PFSK-1 (cell line): ENCODE measurements around the gene GABRG2. TPM values are rescaled to one million over a fixed set of nuclear protein-coding genes. Genes with fewer than 3 reads are reported as not detected.

ENCODE experiments used
- FOXP2 ChIP-seq: optimal IDR thresholded peaks from 2 replicates; pipeline ENCODE3; 2011; ENCODE audit warnings: borderline replicate concordance, control low read depth, inconsistent platforms; ENCODE audit not compliant: insufficient read depth; ENCODE audit errors: extremely low read length, extremely low read depth
- POLR2AphosphoS5 ChIP-seq: IDR thresholded peaks from 2 replicates; pipeline ENCODE4 v1.6.1; 2012; ENCODE audit warnings: low read depth, mild to moderate bottlenecking, control low read depth, low read length, moderate library complexity
- SIN3A ChIP-seq: IDR thresholded peaks from 2 replicates; pipeline ENCODE4 v1.6.1; 2012; ENCODE audit warnings: mild to moderate bottlenecking, low read length, moderate library complexity, borderline replicate concordance; ENCODE audit not compliant: insufficient read depth
- TAF1 ChIP-seq: IDR thresholded peaks from 2 replicates; pipeline ENCODE4 v1.6.1; 2012; ENCODE audit warnings: low read length, control low read depth, borderline replicate concordance; ENCODE audit not compliant: insufficient read depth
- polyA plus RNA-seq: library from polyadenylated mRNA; unstranded; fragments of >200 nt; gene quantifications from one replicate; pipeline ENCODE4 v1.2.1, GENCODE V29; 2012; ENCODE audit warnings: low read depth, missing spikeins; ENCODE audit not compliant: insufficient read length
- TF ChIP-seq, protein P1 (sequence below), 2 experiments: IDR thresholded peaks; 2 replicates each; pipeline versions ENCODE4 v1.6.1 to v1.8.0; 2011 to 2012; ENCODE audit warnings: low read depth in 2 of 2, low read length in 2 of 2, control low read depth in 1 of 2, inconsistent platforms in 1 of 2, mild to moderate bottlenecking in 1 of 2, moderate library complexity in 1 of 2; ENCODE audit not compliant: insufficient read depth in 1 of 2

GABRG2 gene
- not detected for polyA plus RNA-seq

DNA sequence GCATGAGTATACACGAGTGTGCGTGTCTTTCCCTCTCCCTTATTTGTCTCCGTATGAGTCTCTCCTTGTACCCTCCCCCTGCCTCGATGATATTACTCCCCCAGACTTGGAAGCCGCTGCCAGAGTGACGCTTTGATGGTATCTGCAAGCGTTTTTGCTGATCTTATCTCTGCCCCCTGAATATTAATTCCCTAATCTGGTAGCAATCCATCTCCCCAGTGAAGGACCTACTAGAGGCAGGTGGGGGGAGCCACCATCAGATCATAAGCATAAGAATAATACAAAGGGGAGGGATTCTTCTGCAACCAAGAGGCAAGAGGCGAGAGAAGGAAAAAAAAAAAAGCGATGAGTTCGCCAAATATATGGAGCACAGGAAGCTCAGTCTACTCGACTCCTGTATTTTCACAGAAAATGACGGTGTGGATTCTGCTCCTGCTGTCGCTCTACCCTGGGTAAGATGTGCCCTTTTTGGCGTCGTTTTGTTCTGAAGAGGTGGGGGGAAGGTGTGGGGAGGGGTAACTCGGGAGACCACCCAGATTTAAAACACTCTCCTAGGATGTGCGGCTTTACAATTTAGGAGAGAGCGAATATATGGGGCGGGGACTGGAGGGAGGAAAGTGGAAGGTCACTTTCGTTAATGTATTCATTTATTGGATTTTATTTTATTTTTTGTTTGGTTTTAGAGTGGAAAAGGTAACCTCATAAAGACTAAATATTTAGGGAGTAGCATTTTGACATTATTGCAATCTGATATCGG is at the start of gene GABRG2:
TSS of gene GABRG2 (plus strand) at position 119 of the 757 bp plus-strand sequence. CDS start at position 346, 227 bp downstream.
- no peak for TF ChIP-seq POLR2AphosphoS5
- no peak for TF ChIP-seq FOXP2
- no peak for TF ChIP-seq TAF1
- TF ChIP-seq SIN3A: no peak
- TF ChIP-seq, protein P1, sequence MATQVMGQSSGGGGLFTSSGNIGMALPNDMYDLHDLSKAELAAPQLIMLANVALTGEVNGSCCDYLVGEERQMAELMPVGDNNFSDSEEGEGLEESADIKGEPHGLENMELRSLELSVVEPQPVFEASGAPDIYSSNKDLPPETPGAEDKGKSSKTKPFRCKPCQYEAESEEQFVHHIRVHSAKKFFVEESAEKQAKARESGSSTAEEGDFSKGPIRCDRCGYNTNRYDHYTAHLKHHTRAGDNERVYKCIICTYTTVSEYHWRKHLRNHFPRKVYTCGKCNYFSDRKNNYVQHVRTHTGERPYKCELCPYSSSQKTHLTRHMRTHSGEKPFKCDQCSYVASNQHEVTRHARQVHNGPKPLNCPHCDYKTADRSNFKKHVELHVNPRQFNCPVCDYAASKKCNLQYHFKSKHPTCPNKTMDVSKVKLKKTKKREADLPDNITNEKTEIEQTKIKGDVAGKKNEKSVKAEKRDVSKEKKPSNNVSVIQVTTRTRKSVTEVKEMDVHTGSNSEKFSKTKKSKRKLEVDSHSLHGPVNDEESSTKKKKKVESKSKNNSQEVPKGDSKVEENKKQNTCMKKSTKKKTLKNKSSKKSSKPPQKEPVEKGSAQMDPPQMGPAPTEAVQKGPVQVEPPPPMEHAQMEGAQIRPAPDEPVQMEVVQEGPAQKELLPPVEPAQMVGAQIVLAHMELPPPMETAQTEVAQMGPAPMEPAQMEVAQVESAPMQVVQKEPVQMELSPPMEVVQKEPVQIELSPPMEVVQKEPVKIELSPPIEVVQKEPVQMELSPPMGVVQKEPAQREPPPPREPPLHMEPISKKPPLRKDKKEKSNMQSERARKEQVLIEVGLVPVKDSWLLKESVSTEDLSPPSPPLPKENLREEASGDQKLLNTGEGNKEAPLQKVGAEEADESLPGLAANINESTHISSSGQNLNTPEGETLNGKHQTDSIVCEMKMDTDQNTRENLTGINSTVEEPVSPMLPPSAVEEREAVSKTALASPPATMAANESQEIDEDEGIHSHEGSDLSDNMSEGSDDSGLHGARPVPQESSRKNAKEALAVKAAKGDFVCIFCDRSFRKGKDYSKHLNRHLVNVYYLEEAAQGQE (IDR thresholded peaks at IDR 0.05; ENCODE audit: insufficient read depth in 1 of 2, low read depth in 2 of 2, low read length in 2 of 2): no peak

DNA sequence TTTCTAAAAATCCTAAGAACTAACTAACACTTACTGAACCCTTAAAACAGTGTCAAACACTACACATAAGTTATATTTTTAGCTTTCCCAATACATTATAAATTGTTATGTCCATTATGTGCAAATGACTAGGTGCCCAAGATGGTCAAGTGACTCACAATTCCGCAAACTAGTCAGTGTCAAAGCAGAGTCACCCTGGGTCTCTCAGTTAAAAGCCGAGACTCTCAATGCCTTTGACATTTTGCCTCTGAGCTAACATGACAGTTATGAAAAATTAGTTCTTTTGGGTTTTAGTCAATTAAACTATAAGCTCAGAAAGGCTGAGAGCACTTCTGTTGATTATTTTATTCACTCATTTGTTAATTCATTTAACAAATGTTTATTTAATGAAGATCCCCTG is 42.3 kb upstream of the GABRG2 start:
- no peak for TF ChIP-seq POLR2AphosphoS5
- TF ChIP-seq, protein P1 (IDR thresholded peaks at IDR 0.05; ENCODE audit: insufficient read depth in 1 of 2, low read depth in 2 of 2, low read length in 2 of 2): no peak
- TF ChIP-seq FOXP2: no peak

DNA sequence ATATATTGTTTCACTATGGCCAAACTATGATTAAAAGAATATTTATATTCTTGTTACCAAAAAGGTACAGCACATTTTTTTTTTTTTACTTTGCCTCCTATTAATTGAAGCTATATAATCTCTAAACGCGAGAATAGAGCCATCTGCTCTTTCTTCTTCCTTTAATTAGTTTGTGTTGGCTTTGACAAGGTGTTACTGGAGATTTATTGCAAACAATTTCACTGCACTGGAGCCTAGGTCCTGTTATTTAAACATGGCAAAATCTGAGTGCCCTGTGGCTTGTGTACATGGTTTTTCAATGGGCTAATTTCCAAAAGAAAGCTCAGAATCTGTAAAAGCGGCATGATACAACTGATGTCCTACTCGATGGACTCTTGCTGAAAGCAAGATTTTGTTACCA is 40.8 kb upstream of the GABRG2 start:
- TF ChIP-seq, protein P1 (IDR thresholded peaks at IDR 0.05; ENCODE audit: insufficient read depth in 1 of 2, low read depth in 2 of 2, low read length in 2 of 2): no peak
- no peak for TF ChIP-seq POLR2AphosphoS5
- no peak for TF ChIP-seq FOXP2
- TF ChIP-seq SIN3A: no peak
- TF ChIP-seq TAF1: no peak

DNA sequence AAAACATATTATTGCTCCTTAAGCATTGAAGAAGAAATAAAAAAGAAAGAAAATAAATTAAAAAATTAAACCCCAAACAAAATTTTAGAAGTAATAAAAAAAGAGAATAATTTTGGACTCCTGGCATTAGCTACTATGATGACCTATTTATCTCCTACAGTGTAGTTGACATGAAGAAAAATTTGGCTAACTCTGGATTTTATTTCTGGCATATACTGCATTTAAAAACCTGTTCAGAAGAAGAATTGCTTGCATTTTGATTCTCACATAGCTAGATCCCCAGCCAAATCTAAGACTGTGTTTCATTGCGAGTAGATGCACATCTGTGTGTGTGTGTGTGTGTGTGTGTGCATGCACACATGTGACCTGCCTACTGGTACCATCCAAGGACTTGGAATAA is 30.1 kb upstream of the GABRG2 start:
- TF ChIP-seq FOXP2: no peak
- TF ChIP-seq, protein P1 (IDR thresholded peaks at IDR 0.05; ENCODE audit: insufficient read depth in 1 of 2, low read depth in 2 of 2, low read length in 2 of 2): no peak
- no peak for TF ChIP-seq POLR2AphosphoS5
- TF ChIP-seq SIN3A: no peak
- TF ChIP-seq TAF1: no peak

DNA sequence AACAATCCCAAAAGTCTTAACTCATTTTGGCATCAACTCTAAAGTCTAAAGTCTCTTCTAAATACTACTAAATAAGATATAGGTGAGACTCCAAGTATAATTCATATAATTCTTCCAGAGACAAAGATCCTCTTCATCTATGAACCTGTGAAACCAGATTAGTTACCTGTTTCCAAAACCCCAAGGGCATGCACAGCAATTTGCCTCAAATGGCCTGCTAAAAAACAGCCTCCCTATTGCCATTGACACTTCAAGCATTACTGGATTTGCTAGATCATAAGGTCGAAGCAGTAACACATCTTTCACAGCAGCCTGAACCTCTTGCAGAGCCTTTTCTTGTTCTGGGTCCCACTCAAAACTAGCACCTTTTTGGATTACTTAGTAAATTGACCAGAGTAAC is 20.3 kb upstream of the GABRG2 start:
- TF ChIP-seq POLR2AphosphoS5: no peak
- TF ChIP-seq TAF1: no peak
- no peak for TF ChIP-seq FOXP2
- no peak for TF ChIP-seq SIN3A
- TF ChIP-seq, protein P1 (IDR thresholded peaks at IDR 0.05; ENCODE audit: insufficient read depth in 1 of 2, low read depth in 2 of 2, low read length in 2 of 2): no peak
